Skin epidermis (tissue), 12 donors: ENCODE results near the gene BPIFB1.

ENCODE experiments used
- H3K27ac ChIP-seq, 21 experiments: fragments of 200-600 bp; sonication (generic) in 11 of 21; one replicate each; pipeline ENCODE4 v1.5.0; 2020; ENCODE audit warnings: mild to moderate bottlenecking in 3 of 21, inconsistent platforms in 2 of 21, moderate library complexity in 2 of 21
- H3K4me3 ChIP-seq, 7 experiments: fragments of 200-600 bp; sonication (generic) in 2 of 7; one replicate each; pipeline ENCODE4 v1.5.0; 2020; ENCODE audit warnings: inconsistent platforms in 2 of 7, mild to moderate bottlenecking in 2 of 7, moderate library complexity in 1 of 7

Gene BPIFB1

GRCh38 chr20:33349493-33349892 lies 66.5 kb downstream of the BPIFB1 start:
- no peak overlapping the region for H3K4me3 ChIP-seq
- H3K27ac ChIP-seq, result no peak overlapping the region

- Histone ChIP-seq H3K27ac (no peak overlapping the region), H3K4me3 (no peak overlapping the region)
These were observed 68.7 kb downstream of the BPIFB1 start for GRCh38 chr20:33351696-33352095.

GRCh38 chr20:33352258-33353012 lies 69.4 kb downstream of the BPIFB1 start:
- no peak overlapping the region for H3K4me3 ChIP-seq
- H3K27ac ChIP-seq, result no peak overlapping the region

- no peak overlapping the region for H3K27ac ChIP-seq
- no peak overlapping the region for H3K4me3 ChIP-seq
These were observed 70.0 kb downstream of the BPIFB1 start for GRCh38 chr20:33353013-33353402.
